HEK293 (cell line): ENCODE measurements around the gene MANSC4.

Experiments used
- CTCF ChIA-PET: fragments of 350-600 bp; formaldehyde crosslinking; extraction: SDS; loops from one replicate; lab custom pipeline; 2021; ENCODE audit warnings: antibody characterized with exemption; lab: Yijun Ruan, JAX
- POLR2A ChIA-PET: fragments of 300-600 bp; formaldehyde crosslinking; extraction: SDS; loops from one replicate; lab custom pipeline; 2020; ENCODE audit warnings: antibody characterized with exemption, inconsistent platforms; lab: Yijun Ruan, JAX
- H3K27ac ChIP-seq: fragments of 200-500 bp; sonication (Bioruptor generic); 2 replicates; pipeline ENCODE4 v1.5.1; 2014; ENCODE audit warnings: low read depth, low read length, control low read depth, inconsistent platforms; ENCODE audit errors: extremely low read depth
- H3K36me3 ChIP-seq, 2 experiments: fragments of 200-500 bp in 1 of 2; sonication (Bioruptor generic) in 1 of 2; 1 replicate in 1 of 2; 2 replicates in 1 of 2; pipeline ENCODE4 v1.5.1; 2014 to 2017; ENCODE audit warnings: inconsistent platforms in 2 of 2, low read length in 2 of 2; ENCODE audit not compliant: control insufficient read depth in 2 of 2, insufficient read depth in 1 of 2
- H3K4me1 ChIP-seq: fragments of 200-500 bp; sonication (Bioruptor generic); 2 replicates; pipeline ENCODE4 v1.5.1; 2014; ENCODE audit warnings: mild to moderate bottlenecking, low read length, inconsistent platforms; ENCODE audit not compliant: control insufficient read depth, insufficient read depth
- H3K4me3 ChIP-seq: 2 replicates; pipeline ENCODE4 v1.5.1; 2011; ENCODE audit warnings: low read depth, mild to moderate bottlenecking, control low read depth, low read length, moderate library complexity
- H3K9me3 ChIP-seq: fragments of 200-500 bp; sonication (Bioruptor generic); 2 replicates; pipeline ENCODE4 v1.5.1; 2014; ENCODE audit warnings: low read depth, low read length, inconsistent platforms; ENCODE audit not compliant: control insufficient read depth, insufficient read depth
- FEZF1 ChIP-seq: fragments of 450-650 bp; formaldehyde crosslinking; IDR thresholded peaks from 2 replicates; pipeline ENCODE4 v1.5.1; 2016; ENCODE audit warnings: missing biosample characterization, missing genetic modification characterization
- HOXC10 ChIP-seq: sonication (generic); formaldehyde crosslinking; IDR thresholded peaks from 2 replicates; pipeline ENCODE4 v1.8.1; 2023; ENCODE audit warnings: mild to moderate bottlenecking, missing genetic modification reagents
- KLF9 ChIP-seq: fragments of 450-650 bp; formaldehyde crosslinking; IDR thresholded peaks from 2 replicates; pipeline ENCODE4 v1.5.1; 2016; ENCODE audit warnings: missing biosample characterization, missing genetic modification characterization, low read depth
- MZF1 ChIP-seq: fragments of 450-650 bp; formaldehyde crosslinking; IDR thresholded peaks from 2 replicates; pipeline ENCODE4 v1.5.1; 2017; ENCODE audit warnings: missing biosample characterization, missing genetic modification characterization, borderline replicate concordance
- SCRT1 ChIP-seq: fragments of 450-650 bp; formaldehyde crosslinking; IDR thresholded peaks from 2 replicates; pipeline ENCODE4 v1.5.1; 2016; ENCODE audit warnings: missing biosample characterization, missing genetic modification characterization, borderline replicate concordance
- TCF7L2 ChIP-seq: IDR thresholded peaks from 2 replicates; pipeline ENCODE4 v1.6.1; 2011; ENCODE audit warnings: low read depth, mild to moderate bottlenecking, inconsistent platforms, low read length, moderate library complexity, borderline replicate concordance
- ZBTB11 ChIP-seq: fragments of 450-650 bp; formaldehyde crosslinking; conservative IDR thresholded peaks from 2 replicates; pipeline ENCODE4 v1.5.1; 2016; ENCODE audit warnings: low read depth, missing biosample characterization, missing genetic modification characterization
- ZNF114 ChIP-seq: fragments of 450-650 bp; formaldehyde crosslinking; IDR thresholded peaks from 2 replicates; pipeline ENCODE4 v1.5.0; 2017; ENCODE audit warnings: missing biosample characterization, missing genetic modification characterization
- ZNF174 ChIP-seq: fragments of 450-650 bp; formaldehyde crosslinking; IDR thresholded peaks from 2 replicates; pipeline ENCODE4 v1.5.0; 2017; ENCODE audit warnings: missing biosample characterization, mild to moderate bottlenecking, missing genetic modification characterization
- ZNF280C ChIP-seq: fragments of 450-650 bp; formaldehyde crosslinking; IDR thresholded peaks from 2 replicates; pipeline ENCODE4 v1.5.1; 2016; ENCODE audit warnings: missing biosample characterization, missing genetic modification characterization
- ZNF354C ChIP-seq: fragments of 450-650 bp; formaldehyde crosslinking; IDR thresholded peaks from 2 replicates; pipeline ENCODE4 v1.5.1; 2016; ENCODE audit warnings: missing biosample characterization, missing genetic modification characterization, low read depth, borderline replicate concordance
- ZNF510 ChIP-seq: fragments of 450-650 bp; formaldehyde crosslinking; IDR thresholded peaks from 2 replicates; pipeline ENCODE4 v1.5.1; 2018; ENCODE audit warnings: mild to moderate bottlenecking, missing genetic modification characterization, missing biosample characterization; ENCODE audit not compliant: insufficient replicate concordance
- ZNF549 ChIP-seq: fragments of 450-650 bp; IDR thresholded peaks from 2 replicates; pipeline ENCODE4 v1.5.1; 2018; ENCODE audit warnings: missing biosample characterization, missing genetic modification characterization, mild to moderate bottlenecking, inconsistent platforms, moderate library complexity
- ZNF561 ChIP-seq: fragments of 450-650 bp; IDR thresholded peaks from 2 replicates; pipeline ENCODE4 v1.5.1; 2018; ENCODE audit warnings: missing biosample characterization, missing genetic modification characterization, borderline replicate concordance
- ZNF571 ChIP-seq: fragments of 450-650 bp; formaldehyde crosslinking; IDR thresholded peaks from 2 replicates; pipeline ENCODE4 v1.5.0; 2017; ENCODE audit warnings: missing biosample characterization, missing genetic modification characterization
- ZNF580 ChIP-seq: fragments of 450-650 bp; formaldehyde crosslinking; IDR thresholded peaks from 2 replicates; pipeline ENCODE4 v1.5.1; 2016; ENCODE audit warnings: missing biosample characterization, missing genetic modification characterization
- ZNF677 ChIP-seq: fragments of 450-650 bp; IDR thresholded peaks from 2 replicates; pipeline ENCODE4 v1.5.0; 2018; ENCODE audit warnings: missing biosample characterization, mild to moderate bottlenecking, missing genetic modification characterization, moderate library complexity
- ZSCAN5A ChIP-seq: fragments of 450-650 bp; formaldehyde crosslinking; IDR thresholded peaks from 2 replicates; pipeline ENCODE4 v1.5.1; 2016; ENCODE audit warnings: missing biosample characterization, missing genetic modification characterization
- TF ChIP-seq, protein P1 (sequence below): fragments of 450-650 bp; formaldehyde crosslinking; IDR thresholded peaks from 2 replicates; pipeline ENCODE4 v1.5.1; 2016; ENCODE audit warnings: missing biosample characterization, missing genetic modification characterization
- TF ChIP-seq, protein P2 (sequence below): fragments of 450-650 bp; formaldehyde crosslinking; IDR thresholded peaks from 2 replicates; pipeline ENCODE4 v1.5.1; 2016; ENCODE audit warnings: missing biosample characterization, missing genetic modification characterization

Gene MANSC4

DNA sequence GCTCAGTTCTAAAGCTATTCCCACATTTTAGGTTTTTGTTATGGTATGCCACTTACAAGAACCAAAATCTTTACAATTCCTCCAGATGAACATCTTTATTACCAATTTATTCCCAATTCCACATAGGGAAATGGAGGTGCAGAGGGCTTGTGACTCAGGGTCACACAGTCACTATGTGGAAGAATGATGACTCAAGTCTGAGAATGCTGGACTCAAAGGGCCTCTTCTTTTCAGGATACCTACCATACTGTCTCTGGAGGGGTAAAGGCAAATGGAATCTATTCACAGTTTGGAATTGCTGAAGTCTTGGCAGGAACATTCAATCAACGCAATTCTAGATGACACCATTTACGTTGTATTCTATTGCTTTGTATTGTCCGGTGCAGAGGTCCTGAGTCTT is 48.2 kb upstream of the MANSC4 start (continued):
- TF ChIP-seq, protein P1, sequence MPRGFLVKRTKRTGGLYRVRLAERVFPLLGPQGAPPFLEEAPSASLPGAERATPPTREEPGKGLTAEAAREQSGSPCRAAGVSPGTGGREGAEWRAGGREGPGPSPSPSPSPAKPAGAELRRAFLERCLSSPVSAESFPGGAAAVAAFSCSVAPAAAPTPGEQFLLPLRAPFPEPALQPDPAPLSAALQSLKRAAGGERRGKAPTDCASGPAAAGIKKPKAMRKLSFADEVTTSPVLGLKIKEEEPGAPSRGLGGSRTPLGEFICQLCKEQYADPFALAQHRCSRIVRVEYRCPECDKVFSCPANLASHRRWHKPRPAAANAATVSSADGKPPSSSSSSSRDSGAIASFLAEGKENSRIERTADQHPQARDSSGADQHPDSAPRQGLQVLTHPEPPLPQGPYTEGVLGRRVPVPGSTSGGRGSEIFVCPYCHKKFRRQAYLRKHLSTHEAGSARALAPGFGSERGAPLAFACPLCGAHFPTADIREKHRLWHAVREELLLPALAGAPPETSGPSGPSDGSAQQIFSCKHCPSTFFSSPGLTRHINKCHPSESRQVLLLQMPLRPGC (tag by site-specific recombination): no peak
- TF ChIP-seq TCF7L2 (no peak), ZNF280C (tag by site-specific recombination) (no peak)

GRCh38 chr12:27826076-27826475 is 46.0 kb upstream of the MANSC4 start:
- ChIA-PET CTCF (interaction anchor here (0.6 kb wide), 2 partner anchors 83 to 445 kb away, joined by 3 to 5 read pairs; no protein-coding TSS in a partner anchor), POLR2A (no interaction called here)
- Histone ChIP-seq H3K27ac (no peak overlapping the region), H3K4me3 (no peak overlapping the region), H3K9me3 (no peaks in the 10 kb centered on the region)
- TF ChIP-seq ZNF114 (tag by site-specific recombination) (no peak), FEZF1 (tag by site-specific recombination) (no peak), ZNF510 (no peak), ZNF354C (tag by site-specific recombination) (no peak), ZBTB11 (tag by site-specific recombination) (no peak)
- TF ChIP-seq, all 188 proteins: peak for 0
- Histone ChIP-seq H3K36me3 (no peaks in the 10 kb centered on the region), H3K4me1 (no peaks in the 10 kb centered on the region)

- Histone ChIP-seq H3K27ac (no peak overlapping the region), H3K36me3 (no peaks in the 10 kb centered on the region), H3K4me1 (no peaks in the 10 kb centered on the region), H3K4me3 (no peak overlapping the region), H3K9me3 (no peaks in the 10 kb centered on the region)
- CTCF ChIA-PET: interaction anchor here (1.8 kb wide), 1 partner anchor 91 kb away, joined by 4 read pairs; no protein-coding TSS in a partner anchor
- POLR2A ChIA-PET: no interaction called here
- TF ChIP-seq KLF9 (tag by site-specific recombination): no peak
- TF ChIP-seq ZNF571 (tag by site-specific recombination): no peak
- TF ChIP-seq ZNF174 (tag by site-specific recombination): no peak
- TF ChIP-seq ZSCAN5A (tag by site-specific recombination): no peak
- TF ChIP-seq, protein P2, sequence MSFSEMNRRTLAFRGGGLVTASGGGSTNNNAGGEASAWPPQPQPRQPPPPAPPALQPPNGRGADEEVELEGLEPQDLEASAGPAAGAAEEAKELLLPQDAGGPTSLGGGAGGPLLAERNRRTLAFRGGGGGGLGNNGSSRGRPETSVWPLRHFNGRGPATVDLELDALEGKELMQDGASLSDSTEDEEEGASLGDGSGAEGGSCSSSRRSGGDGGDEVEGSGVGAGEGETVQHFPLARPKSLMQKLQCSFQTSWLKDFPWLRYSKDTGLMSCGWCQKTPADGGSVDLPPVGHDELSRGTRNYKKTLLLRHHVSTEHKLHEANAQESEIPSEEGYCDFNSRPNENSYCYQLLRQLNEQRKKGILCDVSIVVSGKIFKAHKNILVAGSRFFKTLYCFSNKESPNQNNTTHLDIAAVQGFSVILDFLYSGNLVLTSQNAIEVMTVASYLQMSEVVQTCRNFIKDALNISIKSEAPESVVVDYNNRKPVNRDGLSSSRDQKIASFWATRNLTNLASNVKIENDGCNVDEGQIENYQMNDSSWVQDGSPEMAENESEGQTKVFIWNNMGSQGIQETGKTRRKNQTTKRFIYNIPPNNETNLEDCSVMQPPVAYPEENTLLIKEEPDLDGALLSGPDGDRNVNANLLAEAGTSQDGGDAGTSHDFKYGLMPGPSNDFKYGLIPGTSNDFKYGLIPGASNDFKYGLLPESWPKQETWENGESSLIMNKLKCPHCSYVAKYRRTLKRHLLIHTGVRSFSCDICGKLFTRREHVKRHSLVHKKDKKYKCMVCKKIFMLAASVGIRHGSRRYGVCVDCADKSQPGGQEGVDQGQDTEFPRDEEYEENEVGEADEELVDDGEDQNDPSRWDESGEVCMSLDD (tag by site-specific recombination): no peak
- TF ChIP-seq HOXC10: no peak
- TF ChIP-seq MZF1: no peak
- TF ChIP-seq SCRT1: no peak
- TF ChIP-seq ZNF561 (tag by site-specific recombination): no peak
- TF ChIP-seq ZNF677 (tag by site-specific recombination): no peak
- TF ChIP-seq ZNF549 (tag by site-specific recombination): no peak
- no peak for TF ChIP-seq ZNF580 (tag by site-specific recombination)
These were observed 44.2 kb upstream of the MANSC4 start for GRCh38 chr12:27824126-27824842.
